HG03280 (cell line): ENCODE measurements around the gene DRAM2.
"Not testable (repeated sequence)": the region's sequence is repeated elsewhere in the genome, so short reads cannot be mapped to it uniquely, and the experiment has no call there.

ENCODE experiments used
- ATAC-seq: cut with Tn5 transposase; IDR thresholded peaks from one replicate; pipeline ENCODE4 v1.9.1; 2021; ENCODE audit warnings: mild to moderate bottlenecking, moderate library complexity; ENCODE audit not compliant: unreplicated experiment

Gene DRAM2

GRCh38 chr1:111084999-111085398 is 54.9 kb downstream of the DRAM2 start:
- ATAC-seq: no peak

GRCh38 chr1:111082421-111083203 is 57.3 kb downstream of the DRAM2 start:
- no peak for ATAC-seq

DNA sequence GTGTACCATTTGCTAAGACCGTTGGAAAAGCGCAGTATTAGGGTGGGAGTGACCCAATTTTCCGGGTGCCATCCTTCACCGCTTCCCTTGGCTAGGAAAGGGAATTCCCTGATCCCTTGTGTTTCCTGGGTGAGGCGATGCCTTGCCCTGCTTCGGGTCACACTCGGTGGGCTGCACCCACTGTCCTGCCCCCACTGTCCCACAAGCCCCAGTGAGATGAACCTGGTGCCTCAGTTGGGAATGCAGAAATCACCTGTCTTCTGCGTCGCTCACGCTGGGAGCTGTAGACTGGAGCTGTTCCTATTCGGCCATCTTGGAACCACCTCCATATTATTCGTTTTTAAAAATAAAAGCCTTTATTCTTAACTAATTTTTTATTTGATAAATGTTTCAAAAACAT is 60.6 kb downstream of the DRAM2 start:
- ATAC-seq: not testable (repeated sequence)

DNA sequence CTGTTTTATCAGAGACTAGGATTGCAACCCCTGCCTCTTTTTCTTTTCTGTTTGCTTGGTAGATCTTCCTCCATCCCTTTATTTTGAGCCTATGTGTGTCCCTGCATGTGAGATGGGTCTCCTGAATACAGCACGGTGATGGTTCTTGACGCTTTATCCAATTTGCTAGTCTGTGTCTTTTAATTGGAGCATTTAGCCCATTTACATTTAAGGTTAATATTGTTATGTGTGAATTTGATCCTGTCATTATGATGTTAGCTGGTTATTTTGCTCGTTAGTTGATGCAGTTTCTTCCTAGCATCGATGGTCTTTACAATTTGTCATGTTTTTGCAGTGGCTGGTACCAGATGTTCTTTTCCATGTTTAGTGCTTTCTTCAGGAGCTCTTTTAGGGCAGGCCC is 62.6 kb downstream of the DRAM2 start:
- ATAC-seq: not testable (repeated sequence)
